HepG2 (cell line): ENCODE data around the gene SULT4A1. TPM values are rescaled to one million over a fixed set of nuclear protein-coding genes. Genes with fewer than 3 reads are reported as not detected.

Experiments
- ATAC-seq: fragments of 200-7000 bp; cut with Tn5 transposase; 3 replicates; pipeline ENCODE4 v1.9.1; 2020; ENCODE audit warnings: mild to moderate bottlenecking, moderate library complexity
- BruUV-seq: library from RNA; stranded (reverse); fragments of 400-500 nt; replicated peaks from 2 replicates; lab custom pipeline; 2021; lab: Mats Ljungman, UMichigan
- CTCF ChIA-PET: fragments of 300-600 bp; formaldehyde crosslinking; extraction: SDS; loops from one replicate; lab custom pipeline; 2021; ENCODE audit warnings: low total read pairs, inconsistent platforms, low intra/inter-chr PET ratio; lab: Yijun Ruan, JAX
- POLR2A ChIA-PET: fragments of 350-600 bp; sonication (Branson Sonifier 250); formaldehyde crosslinking; loops from one replicate; lab custom pipeline; 2020; ENCODE audit warnings: antibody characterized with exemption, inconsistent platforms; lab: Yijun Ruan, JAX
- DNase-seq: peaks from one replicate; pipeline ENCODE4 v3.0.0-alpha.2; 2015; ENCODE audit warnings: low spot score
- FAIRE-seq: peaks from 3 replicates; lab custom pipeline; 2011; peaks lifted over from hg19 to GRCh38; lab: Jason Lieb, UNC
- H2AFZ ChIP-seq: one replicate; pipeline ENCODE4 v1.6.1; 2011; ENCODE audit warnings: low read length, inconsistent platforms
- H3K27ac ChIP-seq: fragments of 300-600 bp; 3 replicates; pipeline ENCODE4 v1.8.0; 2011; ENCODE audit warnings: mixed run types, mild to moderate bottlenecking, mixed read lengths, low read length, inconsistent platforms; ENCODE audit not compliant: insufficient read depth; ENCODE audit errors: extremely low read length
- H3K27me3 ChIP-seq, 2 experiments: fragments of 200-600 bp in 1 of 2; 2 replicates in 1 of 2; 3 replicates in 1 of 2; pipeline versions ENCODE4 v1.6.0 to v1.8.0; 2011; ENCODE audit warnings: low read length in 2 of 2, mild to moderate bottlenecking in 2 of 2, moderate library complexity in 2 of 2, inconsistent platforms in 1 of 2; ENCODE audit not compliant: insufficient read depth in 2 of 2, control insufficient read depth in 1 of 2
- H3K36me3 ChIP-seq, 2 experiments: fragments of 200-600 bp in 1 of 2; replicated peaks in 1 of 2; 2 replicates in 1 of 2; 3 replicates in 1 of 2; pipeline versions ENCODE4 v1.5.1 to v1.8.0; 2011; ENCODE audit warnings: low read length in 2 of 2, inconsistent platforms in 1 of 2; ENCODE audit not compliant: insufficient read depth in 2 of 2, control insufficient read depth in 1 of 2
- H3K4me1 ChIP-seq: 2 replicates; pipeline ENCODE4 v1.5.1; 2012; ENCODE audit warnings: low read length, inconsistent platforms; ENCODE audit not compliant: insufficient read depth
- H3K4me2 ChIP-seq: 2 replicates; pipeline ENCODE4 v1.6.0; 2011; ENCODE audit warnings: low read depth, low read length, inconsistent platforms
- H3K4me3 ChIP-seq, 3 experiments: fragments of 200-600 bp in 1 of 3; sonication (generic), shearing (Covaris generic) in 1 of 3; replicated peaks in 1 of 3; 2 replicates each; pipeline ENCODE4 v1.5.1; 2011 to 2016; ENCODE audit warnings: low read length in 3 of 3, inconsistent platforms in 2 of 3, low read depth in 2 of 3, mild to moderate bottlenecking in 2 of 3, control low read depth in 1 of 3, mixed read lengths in 1 of 3; ENCODE audit not compliant: insufficient read depth in 1 of 3
- H3K79me2 ChIP-seq: one replicate; pipeline ENCODE4 v1.6.1; 2011; ENCODE audit warnings: low read length, inconsistent platforms; ENCODE audit not compliant: insufficient read depth
- H3K9ac ChIP-seq: 2 replicates; pipeline ENCODE4 v1.6.0; 2011; ENCODE audit warnings: mild to moderate bottlenecking, low read depth, low read length, inconsistent platforms; ENCODE audit not compliant: insufficient read depth
- H3K9me3 ChIP-seq: 2 replicates; pipeline ENCODE4 v1.5.1; 2012; ENCODE audit warnings: mild to moderate bottlenecking, low read length
- H4K20me1 ChIP-seq: 2 replicates; pipeline ENCODE4 v1.6.0; 2011; ENCODE audit warnings: inconsistent platforms, mild to moderate bottlenecking, low read length, moderate library complexity; ENCODE audit not compliant: insufficient read depth
- DMAP1 ChIP-seq: IDR thresholded peaks from 2 replicates; pipeline ENCODE4 v1.6.1; 2016
- HNRNPLL ChIP-seq: fragments of 200-400 bp; formaldehyde crosslinking; IDR thresholded peaks from 2 replicates; pipeline ENCODE4 v1.6.1; 2017; ENCODE audit warnings: mild to moderate bottlenecking, low read depth, low read length; ENCODE audit not compliant: poor library complexity, severe bottlenecking
- KDM1A ChIP-seq: IDR thresholded peaks from 2 replicates; pipeline ENCODE4 v1.6.1; 2016; ENCODE audit warnings: missing compliant biosample characterization
- PHF8 ChIP-seq: sonication (generic); formaldehyde crosslinking; IDR thresholded peaks from 2 replicates; pipeline ENCODE4 v1.5.0; 2020; ENCODE audit warnings: missing genetic modification reagents
- REPIN1 ChIP-seq: sonication (generic); formaldehyde crosslinking; IDR thresholded peaks from 2 replicates; pipeline ENCODE4 v1.8.0; 2022; ENCODE audit warnings: missing genetic modification reagents, low read depth, mild to moderate bottlenecking, borderline replicate concordance
- STAG1 ChIP-seq: sonication (generic); formaldehyde crosslinking; IDR thresholded peaks from 2 replicates; pipeline ENCODE4 v1.4.0; 2020; ENCODE audit warnings: missing genetic modification reagents
- TBL1XR1 ChIP-seq: fragments of 150-350 bp; IDR thresholded peaks from 2 replicates; pipeline ENCODE4 v1.6.1; 2014; ENCODE audit warnings: borderline replicate concordance, low read length; ENCODE audit not compliant: partially characterized antibody
- TP53 ChIP-seq: sonication (generic); formaldehyde crosslinking; conservative IDR thresholded peaks from 2 replicates; pipeline ENCODE4 v1.4.0; 2020; ENCODE audit warnings: missing genetic modification reagents
- ZFP62 ChIP-seq: sonication (generic); formaldehyde crosslinking; IDR thresholded peaks from 2 replicates; pipeline ENCODE4 v1.4.0; 2020; ENCODE audit warnings: missing genetic modification reagents
- ZNF124 ChIP-seq: sonication (generic); formaldehyde crosslinking; IDR thresholded peaks from 2 replicates; pipeline ENCODE4 v1.4.0; 2020; ENCODE audit warnings: missing genetic modification reagents
- ZNF282 ChIP-seq: fragments of 450-650 bp; IDR thresholded peaks from 2 replicates; pipeline ENCODE4 v1.6.1; 2018; ENCODE audit not compliant: partially characterized antibody
- ZNF326 ChIP-seq: sonication (generic); formaldehyde crosslinking; IDR thresholded peaks from 2 replicates; pipeline ENCODE4 v1.4.0; 2020; ENCODE audit warnings: missing genetic modification reagents, borderline replicate concordance
- ZNF331 ChIP-seq: sonication (generic); formaldehyde crosslinking; IDR thresholded peaks from 2 replicates; pipeline ENCODE4 v1.4.0; 2020; ENCODE audit warnings: missing genetic modification reagents
- ZNF530 ChIP-seq: sonication (generic); formaldehyde crosslinking; IDR thresholded peaks from 2 replicates; pipeline ENCODE4 v1.5.0; 2020; ENCODE audit warnings: low read depth, mild to moderate bottlenecking, missing genetic modification reagents
- ZNF607 ChIP-seq: sonication (generic); formaldehyde crosslinking; IDR thresholded peaks from 2 replicates; pipeline ENCODE4 v1.5.1; 2020; ENCODE audit warnings: missing genetic modification reagents, mild to moderate bottlenecking, borderline replicate concordance
- ZNF670 ChIP-seq: sonication (generic); formaldehyde crosslinking; IDR thresholded peaks from 2 replicates; pipeline ENCODE4 v1.8.0; 2022; ENCODE audit warnings: mild to moderate bottlenecking, missing genetic modification reagents, borderline replicate concordance
- WGBS: methylation state at CpG from one replicate; pipeline ENCODE4 v1.1.6; 2017; ENCODE audit warnings: low lambda C conversion rate; 5-methylcytosine and 5-hydroxymethylcytosine counted together
- in situ Hi-C: cut with HindIII; loops from 2 replicates; pipeline ENCODE4 v1.10.0; 2017; ENCODE audit warnings: low pct_unique_long_range_greater_than_20kb; ENCODE audit not compliant: extremely low pct_ligation_motif_present
- intact Hi-C: fragments of 100-400 bp; cut with micrococcal nuclease; formaldehyde crosslinking; loops from one replicate; pipeline ENCODE4 v1.10.0; 2022; ENCODE audit not compliant: unreplicated experiment
- polyA plus RNA-seq, 8 experiments: library from polyadenylated mRNA; depleted of rRNA in 3 of 8; stranded (reverse) in 7 of 8; unstranded in 1 of 8; fragments of >200 nt; fragmentation: Illumina TruSeq in 4 of 8; extraction: Trizol in 4 of 8; gene quantifications; 2 replicates each; pipeline versions ENCODE4 v1.2.1 to v1.2.3, GENCODE V29; 2011 to 2016; ENCODE audit warnings: low read depth in 4 of 8, missing spikeins in 1 of 8, mixed read lengths in 1 of 8; ENCODE audit not compliant: insufficient read depth in 1 of 8
- total RNA-seq, 5 experiments: library from RNA; depleted of rRNA; stranded (reverse); fragments of >200 nt; fragmentation: Illumina TruSeq; extraction: Trizol; gene quantifications; 2 replicates each; pipeline ENCODE4 v1.2.3, GENCODE V29; 2016; ENCODE audit warnings: low read depth in 1 of 5
- TF ChIP-seq, protein P1 (sequence below): sonication (generic); formaldehyde crosslinking; IDR thresholded peaks from 2 replicates; pipeline ENCODE4 v1.5.0; 2020; ENCODE audit warnings: mild to moderate bottlenecking, missing genetic modification reagents, moderate library complexity
- TF ChIP-seq, protein P2 (sequence below): sonication (generic); formaldehyde crosslinking; IDR thresholded peaks from 2 replicates; pipeline ENCODE4 v1.5.1; 2020; ENCODE audit warnings: missing genetic modification reagents, mild to moderate bottlenecking, borderline replicate concordance

SULT4A1 gene
- total and polyA plus RNA-seq, 2 of the 13 experiments (the other 11 are each of a cell fraction or from before 2014, with no cell fraction given): not detected

DNA sequence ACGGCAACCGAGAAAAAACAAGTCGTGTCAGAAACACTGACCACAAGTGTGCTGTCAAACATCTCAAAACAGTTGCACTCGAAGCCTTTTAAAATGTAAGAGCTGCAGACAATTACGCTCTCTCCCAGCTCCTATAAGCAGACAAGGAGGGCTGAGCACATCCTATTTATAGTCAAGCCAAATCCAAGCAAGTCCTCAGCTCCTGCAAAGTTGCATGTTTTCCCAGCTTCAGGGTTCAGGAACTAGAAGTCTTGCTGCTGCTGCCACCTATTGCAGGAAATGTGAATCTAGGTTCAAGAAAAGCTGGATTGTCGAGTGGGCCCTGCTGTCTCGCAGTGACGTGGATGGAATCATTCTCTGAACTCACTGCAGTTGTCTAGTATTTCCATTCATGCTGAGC is 65.7 kb downstream of the SULT4A1 start:
- H3K4me1 ChIP-seq: no peaks in the 10 kb centered on the region
- TF ChIP-seq STAG1 (CRISPR knock-in tag): peak; percentile 49
- TF ChIP-seq ZNF282: no peak
- TF ChIP-seq, protein P1, sequence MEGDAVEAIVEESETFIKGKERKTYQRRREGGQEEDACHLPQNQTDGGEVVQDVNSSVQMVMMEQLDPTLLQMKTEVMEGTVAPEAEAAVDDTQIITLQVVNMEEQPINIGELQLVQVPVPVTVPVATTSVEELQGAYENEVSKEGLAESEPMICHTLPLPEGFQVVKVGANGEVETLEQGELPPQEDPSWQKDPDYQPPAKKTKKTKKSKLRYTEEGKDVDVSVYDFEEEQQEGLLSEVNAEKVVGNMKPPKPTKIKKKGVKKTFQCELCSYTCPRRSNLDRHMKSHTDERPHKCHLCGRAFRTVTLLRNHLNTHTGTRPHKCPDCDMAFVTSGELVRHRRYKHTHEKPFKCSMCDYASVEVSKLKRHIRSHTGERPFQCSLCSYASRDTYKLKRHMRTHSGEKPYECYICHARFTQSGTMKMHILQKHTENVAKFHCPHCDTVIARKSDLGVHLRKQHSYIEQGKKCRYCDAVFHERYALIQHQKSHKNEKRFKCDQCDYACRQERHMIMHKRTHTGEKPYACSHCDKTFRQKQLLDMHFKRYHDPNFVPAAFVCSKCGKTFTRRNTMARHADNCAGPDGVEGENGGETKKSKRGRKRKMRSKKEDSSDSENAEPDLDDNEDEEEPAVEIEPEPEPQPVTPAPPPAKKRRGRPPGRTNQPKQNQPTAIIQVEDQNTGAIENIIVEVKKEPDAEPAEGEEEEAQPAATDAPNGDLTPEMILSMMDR (CRISPR knock-in tag): peak; percentile 46
- TF ChIP-seq PHF8 (CRISPR knock-in tag): no peak
- ATAC-seq (no peak), FAIRE-seq (no peak), DNase-seq (no peak)
- no peak overlapping the region for H3K4me3 ChIP-seq
- no peaks in the 10 kb centered on the region for H3K36me3 ChIP-seq
- no peak overlapping the region for H3K4me2 ChIP-seq
- no peak overlapping the region for H2AFZ ChIP-seq
- H4K20me1 ChIP-seq: no peaks in the 10 kb centered on the region
- 0 out of 2 replicates have a peak, but pooled peaks cover 15% of the 10 kb centered on the region for H3K9me3 ChIP-seq
- H3K79me2 ChIP-seq: no peaks in the 10 kb centered on the region
- intact Hi-C loops (no loop called here), in situ Hi-C loops (no loop called here)
- no peak overlapping the region for H3K9ac ChIP-seq
- WGBS: 50% methylated on average over 8 of the region's 8 CpGs
- peaks cover 0 to 4% of the 10 kb centered on the region in 2 experiments; a peak in 2 of 5 replicates for H3K27me3 ChIP-seq
- ChIA-PET CTCF (no interaction called here), POLR2A (no interaction called here)
- H3K27ac ChIP-seq: no peak overlapping the region
- no TSS peak for BruUV-seq

DNA sequence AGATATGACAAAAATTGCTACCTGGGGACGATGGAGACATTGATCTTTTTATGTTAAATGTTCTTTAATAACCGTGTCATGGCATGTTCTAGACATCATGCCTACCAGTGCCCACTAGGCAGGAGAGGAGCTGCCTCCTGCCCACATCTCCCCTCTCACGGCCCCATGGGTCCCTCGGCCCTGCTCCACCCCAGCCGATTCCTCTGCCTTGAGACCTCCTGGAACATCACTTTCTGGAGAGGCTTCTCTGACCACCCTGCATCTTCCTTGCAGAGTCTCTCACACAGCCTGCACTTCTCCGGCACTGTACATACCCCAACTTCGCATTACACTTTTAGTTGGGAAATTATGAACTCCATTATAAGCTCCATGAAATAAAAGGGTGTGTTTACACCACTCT is 67.0 kb downstream of the SULT4A1 start:
- H3K79me2 ChIP-seq: no peaks in the 10 kb centered on the region
- H3K27me3 ChIP-seq: peaks cover 0 to 4% of the 10 kb centered on the region in 2 experiments; a peak in 2 of 5 replicates
- no TSS peak for BruUV-seq
- intact Hi-C loops (no loop called here), in situ Hi-C loops (no loop called here)
- CTCF ChIA-PET: no interaction called here
- no peaks in the 10 kb centered on the region for H4K20me1 ChIP-seq
- H3K36me3 ChIP-seq: no peaks in the 10 kb centered on the region
- no peak for ATAC-seq
- DNase-seq: no peak
- no peak overlapping the region for H3K4me2 ChIP-seq
- H3K27ac ChIP-seq: no peak overlapping the region
- H3K9ac ChIP-seq: no peak overlapping the region
- WGBS: 6% methylated on average over 7 of the region's 7 CpGs
- H2AFZ ChIP-seq: no peak overlapping the region
- FAIRE-seq: no peak
- POLR2A ChIA-PET: no interaction called here
- TF ChIP-seq ZNF607 (CRISPR knock-in tag) (no peak), REPIN1 (CRISPR knock-in tag) (no peak), ZNF326 (CRISPR knock-in tag) (no peak), DMAP1 (CRISPR knock-in tag) (no peak), TP53 (CRISPR knock-in tag) (no peak), HNRNPLL (no peak), KDM1A (no peak), ZNF530 (CRISPR knock-in tag) (no peak), TBL1XR1 (no peak), ZFP62 (CRISPR knock-in tag) (no peak), ZNF670 (CRISPR knock-in tag) (no peak), ZNF331 (CRISPR knock-in tag) (no peak), ZNF124 (CRISPR knock-in tag) (no peak)
- TF ChIP-seq, protein P2, sequence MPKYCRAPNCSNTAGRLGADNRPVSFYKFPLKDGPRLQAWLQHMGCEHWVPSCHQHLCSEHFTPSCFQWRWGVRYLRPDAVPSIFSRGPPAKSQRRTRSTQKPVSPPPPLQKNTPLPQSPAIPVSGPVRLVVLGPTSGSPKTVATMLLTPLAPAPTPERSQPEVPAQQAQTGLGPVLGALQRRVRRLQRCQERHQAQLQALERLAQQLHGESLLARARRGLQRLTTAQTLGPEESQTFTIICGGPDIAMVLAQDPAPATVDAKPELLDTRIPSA (CRISPR knock-in tag): no peak
- TF ChIP-seq, all 625 proteins: peak for 0
- Histone ChIP-seq H3K4me1 (no peaks in the 10 kb centered on the region), H3K4me3 (no peak overlapping the region), H3K9me3 (0 out of 2 replicates have a peak, but pooled peaks cover 4% of the 10 kb centered on the region)
